Lung (tissue), 12 donors: ENCODE results near the gene FGGY. TPM values are rescaled to one million over a fixed set of nuclear protein-coding genes. Genes with fewer than 3 reads are reported as not detected.
A peak's percentile ranks its signal among the peaks of the same experiment; 100 is the strongest.
"Not testable (repeated sequence)": the region's sequence is repeated elsewhere in the genome, so short reads cannot be mapped to it uniquely, and the experiment has no call there.

Experiments used
- ATAC-seq: fragments of 200-7000 bp; cut with Tn5 transposase; one replicate; pipeline ENCODE4 v1.9.1; 2020; ENCODE audit warnings: moderate number of reproducible peaks; ENCODE audit not compliant: insufficient read depth, low FRiP score
- DNase-seq, 3 donors: peaks; one replicate each; pipeline ENCODE4 v3.0.0-alpha.2; 2013 to 2017
- H3K27ac ChIP-seq, 2 donors: one replicate each; pipeline ENCODE4 v1.5.1; 2013; ENCODE audit warnings: mild to moderate bottlenecking in 2 of 2, moderate library complexity in 2 of 2, control low read depth in 1 of 2, inconsistent platforms in 1 of 2, low read depth in 1 of 2, low read length in 1 of 2
- H3K27me3 ChIP-seq, 3 donors: one replicate each; pipeline ENCODE4 v1.5.1; 2013; ENCODE audit warnings: low read length in 2 of 3; ENCODE audit not compliant: control insufficient read depth in 3 of 3, insufficient read depth in 3 of 3
- H3K36me3 ChIP-seq, 4 donors: one replicate each; pipeline ENCODE4 v1.5.1; 2013; ENCODE audit warnings: low read length in 4 of 4, mild to moderate bottlenecking in 1 of 4, moderate library complexity in 1 of 4; ENCODE audit not compliant: control insufficient read depth in 4 of 4, insufficient read depth in 4 of 4
- H3K4me1 ChIP-seq, 5 donors: one replicate each; pipeline ENCODE4 v1.5.1; 2013; ENCODE audit warnings: low read length in 5 of 5, mild to moderate bottlenecking in 2 of 5, moderate library complexity in 1 of 5; ENCODE audit not compliant: control insufficient read depth in 5 of 5, insufficient read depth in 5 of 5
- H3K4me3 ChIP-seq: one replicate; pipeline ENCODE4 v1.5.1; 2013; ENCODE audit warnings: mild to moderate bottlenecking, control low read depth, moderate library complexity
- H3K9ac ChIP-seq, 2 donors: one replicate each; pipeline ENCODE4 v1.5.1; 2013; ENCODE audit warnings: low read length in 2 of 2, control low read depth in 1 of 2; ENCODE audit not compliant: insufficient read depth in 1 of 2
- H3K9me3 ChIP-seq, 4 donors: one replicate each; pipeline ENCODE4 v1.5.1; 2013; ENCODE audit warnings: low read length in 3 of 4, mild to moderate bottlenecking in 1 of 4, moderate library complexity in 1 of 4; ENCODE audit not compliant: control insufficient read depth in 4 of 4, insufficient read depth in 3 of 4
- WGBS, 2 donors: extraction: QIAGEN DNeasy Blood & Tissue Kit; methylation state at CpG; one replicate each; pipeline ENCODE4 v1.1.7; 2013; 5-methylcytosine and 5-hydroxymethylcytosine counted together
- polyA plus RNA-seq, 2 donors: library from polyadenylated mRNA; stranded (reverse); fragments of 200-250 nt; gene quantifications; one replicate each; pipeline ENCODE4 v1.2.1, GENCODE V29; 2013
- total RNA-seq, 2 donors: library from RNA; depleted of rRNA in 1 of 2; stranded (reverse); fragments of >200 nt in 1 of 2; gene quantifications; one replicate each; pipeline ENCODE4 v1.2.1, GENCODE V29; 2014 to 2021
- TF ChIP-seq, protein P1 (sequence below): IDR thresholded peaks from 2 replicates; pipeline ENCODE4 v1.5.1; 2012; ENCODE audit warnings: mild to moderate bottlenecking; ENCODE audit errors: control extremely low read depth, extremely low read depth
- donor health status: control.
- donor health status: control.
- donor health status: Bipolar disorder and iron deficiency.
- donor health status: healthy.
- donor health status: DM: yes; HTN: yes; CAD: no.

The FGGY gene
- total and polyA plus RNA-seq, 4 donors = 16.1 to 42.3 (median 18.3) TPM

DNA sequence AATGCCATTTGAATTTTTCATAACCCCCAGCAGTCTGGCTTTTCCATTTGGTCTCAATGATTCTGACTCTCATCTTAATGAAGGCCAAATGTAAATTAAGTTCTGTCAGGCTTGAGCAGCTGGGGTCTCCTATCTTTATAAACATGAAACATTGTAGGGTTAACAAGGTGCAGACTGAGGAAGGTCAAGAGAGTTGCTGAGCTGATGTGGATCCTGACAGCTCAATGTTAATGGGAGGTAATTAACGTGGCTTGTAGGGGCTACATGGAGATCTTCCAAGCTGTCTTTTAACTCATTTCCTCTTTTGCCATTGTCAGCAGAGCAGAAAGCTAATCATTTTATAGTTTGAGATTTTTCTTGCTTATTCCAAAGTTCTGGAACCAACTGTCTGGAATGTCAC, 55.2 kb downstream of the FGGY start:
- TF ChIP-seq, protein P1, sequence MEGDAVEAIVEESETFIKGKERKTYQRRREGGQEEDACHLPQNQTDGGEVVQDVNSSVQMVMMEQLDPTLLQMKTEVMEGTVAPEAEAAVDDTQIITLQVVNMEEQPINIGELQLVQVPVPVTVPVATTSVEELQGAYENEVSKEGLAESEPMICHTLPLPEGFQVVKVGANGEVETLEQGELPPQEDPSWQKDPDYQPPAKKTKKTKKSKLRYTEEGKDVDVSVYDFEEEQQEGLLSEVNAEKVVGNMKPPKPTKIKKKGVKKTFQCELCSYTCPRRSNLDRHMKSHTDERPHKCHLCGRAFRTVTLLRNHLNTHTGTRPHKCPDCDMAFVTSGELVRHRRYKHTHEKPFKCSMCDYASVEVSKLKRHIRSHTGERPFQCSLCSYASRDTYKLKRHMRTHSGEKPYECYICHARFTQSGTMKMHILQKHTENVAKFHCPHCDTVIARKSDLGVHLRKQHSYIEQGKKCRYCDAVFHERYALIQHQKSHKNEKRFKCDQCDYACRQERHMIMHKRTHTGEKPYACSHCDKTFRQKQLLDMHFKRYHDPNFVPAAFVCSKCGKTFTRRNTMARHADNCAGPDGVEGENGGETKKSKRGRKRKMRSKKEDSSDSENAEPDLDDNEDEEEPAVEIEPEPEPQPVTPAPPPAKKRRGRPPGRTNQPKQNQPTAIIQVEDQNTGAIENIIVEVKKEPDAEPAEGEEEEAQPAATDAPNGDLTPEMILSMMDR = no peak
- no peaks in the 10 kb centered on the region for H3K27me3 ChIP-seq
- no peak overlapping the region for H3K27ac ChIP-seq
- H3K9ac ChIP-seq = no peak overlapping the region
- no peak overlapping the region for H3K4me3 ChIP-seq
- no peak for ATAC-seq
- no peaks in the 10 kb centered on the region for H3K9me3 ChIP-seq
- no peaks in the 10 kb centered on the region for H3K36me3 ChIP-seq
- H3K4me1 ChIP-seq = peaks cover 0 to 7% (median 0%) of the 10 kb centered on the region in 5 donors
- WGBS, 2 donors = 23 to 60% methylated on average over 1 of the region's 1 CpG
- DNase-seq = no peak

DNA sequence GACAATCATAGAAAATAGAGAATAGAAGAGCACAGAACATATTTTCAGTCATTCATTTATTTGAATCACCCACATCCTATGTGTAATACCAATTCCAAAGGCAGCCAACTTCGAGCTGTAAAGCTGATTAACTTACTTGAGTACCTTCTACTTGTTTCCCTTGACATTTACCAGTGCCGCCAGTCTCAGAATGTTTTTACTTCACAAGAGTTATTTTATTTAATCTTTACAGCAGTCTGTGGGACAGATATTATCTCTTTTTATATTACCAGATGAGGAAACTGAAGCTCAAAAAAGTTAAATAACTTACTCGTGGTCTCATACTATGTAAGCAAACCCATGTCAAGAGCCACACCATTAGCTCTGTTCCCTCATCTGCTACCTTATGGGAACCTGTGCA, 56.6 kb downstream of the FGGY start:
- H3K36me3 ChIP-seq = no peaks in the 10 kb centered on the region
- H3K4me3 ChIP-seq = no peak overlapping the region
- H3K9ac ChIP-seq = no peak overlapping the region
- ATAC-seq (no peak), DNase-seq (no peak)
- no peaks in the 10 kb centered on the region for H3K27me3 ChIP-seq
- TF ChIP-seq, protein P1 = no peak
- no peak overlapping the region for H3K27ac ChIP-seq
- H3K4me1 ChIP-seq = peaks cover 0 to 7% (median 0%) of the 10 kb centered on the region in 5 donors
- 89 to 94% methylated on average over 3 of the region's 3 CpGs for WGBS, 2 donors
- no peaks in the 10 kb centered on the region for H3K9me3 ChIP-seq

DNA sequence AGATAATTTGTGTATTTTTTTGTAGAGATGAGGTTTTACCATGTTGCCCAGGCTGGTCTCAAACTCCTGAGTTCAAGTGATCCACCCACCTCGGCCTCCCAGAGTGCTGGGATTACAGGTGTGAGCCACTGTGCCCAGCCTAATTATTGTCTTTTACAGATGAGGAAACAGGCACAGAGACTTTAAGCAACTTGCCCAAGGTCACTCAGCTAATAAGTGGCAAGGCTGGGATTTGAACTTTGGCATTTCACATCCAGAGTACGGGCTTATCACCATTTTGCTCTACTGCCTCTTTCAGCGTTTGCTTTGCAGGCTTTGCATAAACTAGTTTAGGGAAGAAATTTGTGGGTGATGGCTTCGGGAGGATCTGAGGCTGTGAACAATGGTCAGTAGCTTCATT, 57.3 kb downstream of the FGGY start:
- not testable (repeated sequence) for H3K36me3 ChIP-seq, ATAC-seq, H3K4me3 ChIP-seq, H3K4me1 ChIP-seq, H3K27ac ChIP-seq, H3K27me3 ChIP-seq, DNase-seq, H3K9me3 ChIP-seq, H3K9ac ChIP-seq
- WGBS, 2 donors = 93 to 99% methylated on average over 4 of the region's 4 CpGs

- WGBS, 2 donors = 84 to 91% methylated on average over 5 of the region's 5 CpGs
- Histone ChIP-seq H3K27me3 (no peaks in the 10 kb centered on the region), H3K4me1 (peaks cover 0 to 9% (median 0%) of the 10 kb centered on the region in 5 donors), H3K4me3 (no peak overlapping the region), H3K9ac (peak overlapping the region in 1 of 2 donors; percentile 7), H3K9me3 (no peaks in the 10 kb centered on the region), H3K27ac (no peak overlapping the region), H3K36me3 (no peaks in the 10 kb centered on the region)
- DNase-seq (no peak), ATAC-seq (no peak)
- TF ChIP-seq, protein P1 = no peak
Observed at GRCh38 chr1:59354709-59355337, 57.9 kb downstream of the FGGY start.
